HL-60/S4 (cell line): ENCODE results near the gene ADAMTS17.

Source experiments
- in situ Hi-C: fragments of 300-500 bp; cut with MboI; formaldehyde crosslinking; loops from 2 replicates; pipeline ENCODE4 v1.14.3; 2022; ENCODE audit warnings: low sequenced_read_pairs

Gene ADAMTS17

GRCh38 chr15:99963976-99964375, 377.8 kb downstream of the ADAMTS17 start:
- in situ Hi-C loops, result no loop called here

- in situ Hi-C loops, result no loop called here
Measured at GRCh38 chr15:99963096-99963825, 378.5 kb downstream of the ADAMTS17 start.

GRCh38 chr15:99962006-99962561, 379.7 kb downstream of the ADAMTS17 start:
- in situ Hi-C loops, result no loop called here

- in situ Hi-C loops, result no loop called here
Measured at GRCh38 chr15:99961011-99961441, 380.7 kb downstream of the ADAMTS17 start.

GRCh38 chr15:99959326-99959725, 382.4 kb downstream of the ADAMTS17 start:
- in situ Hi-C loops, result no loop called here

GRCh38 chr15:99958426-99959097, 383.2 kb downstream of the ADAMTS17 start:
- in situ Hi-C loops, result no loop called here

GRCh38 chr15:99957642-99958013, 384.1 kb downstream of the ADAMTS17 start:
- in situ Hi-C loops, result no loop called here

GRCh38 chr15:99956820-99957641, 384.7 kb downstream of the ADAMTS17 start:
- in situ Hi-C loops, result no loop called here

GRCh38 chr15:99956022-99956775, 385.6 kb downstream of the ADAMTS17 start:
- in situ Hi-C loops, result no loop called here

GRCh38 chr15:99955532-99955931, 386.2 kb downstream of the ADAMTS17 start:
- in situ Hi-C loops, result no loop called here

- in situ Hi-C loops, result no loop called here
Measured at GRCh38 chr15:99955181-99955525, 386.6 kb downstream of the ADAMTS17 start.

GRCh38 chr15:99954361-99955180, 387.2 kb downstream of the ADAMTS17 start:
- in situ Hi-C loops, result no loop called here

- in situ Hi-C loops, result no loop called here
Measured at GRCh38 chr15:99953886-99954285, 387.9 kb downstream of the ADAMTS17 start.

GRCh38 chr15:99951511-99951910, 390.3 kb downstream of the ADAMTS17 start:
- in situ Hi-C loops, result no loop called here

- in situ Hi-C loops, result no loop called here
Measured at GRCh38 chr15:99944131-99944530, 397.6 kb downstream of the ADAMTS17 start.

- in situ Hi-C loops, result no loop called here
Measured at GRCh38 chr15:99943466-99943865, 398.3 kb downstream of the ADAMTS17 start.

- in situ Hi-C loops, result loop anchor here (10.0 kb wide), 1 partner anchor 402 kb away; no protein-coding TSS in a partner anchor
Measured at GRCh38 chr15:99932676-99933402, 408.9 kb downstream of the ADAMTS17 start.

GRCh38 chr15:99931703-99932603, 409.8 kb downstream of the ADAMTS17 start:
- in situ Hi-C loops, result loop anchor here (10.0 kb wide), 1 partner anchor 403 kb away; no protein-coding TSS in a partner anchor
